CD4-positive, alpha-beta T cell (primary cell): ENCODE results near the gene CRACR2A. TPM values are rescaled to one million over a fixed set of nuclear protein-coding genes. Genes with fewer than 3 reads are reported as not detected.

Experiments used
- ATAC-seq: fragments of 200-7000 bp; cut with Tn5 transposase; one replicate; pipeline ENCODE4 v1.10.0; 2022; ENCODE audit warnings: mild to moderate bottlenecking; ENCODE audit not compliant: poor library complexity
- CTCF ChIA-PET: fragments of 350-600 bp; sonication (Branson Sonifier 250); formaldehyde crosslinking; loops from one replicate; lab custom pipeline; 2021; ENCODE audit warnings: antibody characterized with exemption, inconsistent platforms; lab: Charles Lee
- POLR2A ChIA-PET: fragments of 350-600 bp; sonication (Branson Sonifier 250); formaldehyde crosslinking; loops from one replicate; lab custom pipeline; 2021; ENCODE audit warnings: antibody characterized with exemption, inconsistent platforms; lab: Charles Lee
- DNase-seq, 14 experiments: peaks; one replicate each; pipeline ENCODE4 v3.0.0-alpha.2; 2013 to 2020; ENCODE audit warnings: mixed read lengths in 2 of 14
- H3K27ac ChIP-seq, 2 donors: one replicate each; pipeline versions ENCODE4 v1.5.1 to v1.7.0; 2013; ENCODE audit warnings: low read length in 2 of 2, low read depth in 1 of 2, mild to moderate bottlenecking in 1 of 2
- H3K27me3 ChIP-seq, 2 experiments: 1 replicate in 1 of 2; 2 replicates in 1 of 2; pipeline versions ENCODE4 v1.6.1 to v1.7.0; 2013; ENCODE audit warnings: low read length in 2 of 2, control low read depth in 1 of 2, mild to moderate bottlenecking in 1 of 2, moderate library complexity in 1 of 2; ENCODE audit not compliant: insufficient read depth in 2 of 2, control insufficient read depth in 1 of 2
- H3K36me3 ChIP-seq: one replicate; pipeline ENCODE4 v1.6.1; 2013; ENCODE audit warnings: low read length, control low read depth; ENCODE audit not compliant: insufficient read depth
- H3K4me1 ChIP-seq: one replicate; pipeline ENCODE4 v1.6.1; 2013; ENCODE audit warnings: low read length, control low read depth; ENCODE audit not compliant: insufficient read depth
- H3K4me3 ChIP-seq: one replicate; pipeline ENCODE4 v1.5.1; 2013; ENCODE audit warnings: mild to moderate bottlenecking, low read length, moderate library complexity
- H3K9me3 ChIP-seq, 2 experiments: 1 replicate in 1 of 2; 2 replicates in 1 of 2; pipeline versions ENCODE4 v1.6.1 to v1.7.0; 2013; ENCODE audit warnings: low read length in 2 of 2, mild to moderate bottlenecking in 2 of 2, control low read depth in 1 of 2, moderate library complexity in 1 of 2; ENCODE audit not compliant: control insufficient read depth in 1 of 2, insufficient read depth in 1 of 2
- H3K27ac Mint-ChIP-seq: one replicate; pipeline ENCODE4 v1.8.0; 2020; ENCODE audit warnings: mixed read lengths
- H3K27me3 Mint-ChIP-seq: one replicate; pipeline ENCODE4 v1.8.0; 2021; ENCODE audit warnings: mixed read lengths
- H3K36me3 Mint-ChIP-seq: one replicate; pipeline ENCODE4 v1.8.0; 2021; ENCODE audit warnings: low read depth, mixed read lengths
- H3K4me1 Mint-ChIP-seq: one replicate; pipeline ENCODE4 v1.8.0; 2021; ENCODE audit warnings: low read depth, mixed read lengths
- H3K4me3 Mint-ChIP-seq: one replicate; pipeline ENCODE4 v1.8.0; 2020; ENCODE audit warnings: mild to moderate bottlenecking, mixed read lengths
- H3K9me3 Mint-ChIP-seq: one replicate; pipeline ENCODE4 v1.8.0; 2020; ENCODE audit warnings: mixed read lengths
- intact Hi-C, 2 experiments: fragments of 100-400 bp; cut with DNase I in 1 of 2; cut with micrococcal nuclease in 1 of 2; formaldehyde crosslinking; loops; one replicate each; pipeline versions ENCODE4 v1.15.1 to v1.9.0; 2023 to 2025; cut with DNase I, micrococcal nuclease
- total RNA-seq, 174 experiments: library from RNA in 2 of 174; stranded (reverse) in 2 of 174; gene quantifications; one replicate each; pipeline ENCODE4 v1.2.3 and lab custom pipeline; 2021 to 2026
- TF ChIP-seq, protein P1 (sequence below): fragments of 200-600 bp; IDR thresholded peaks from one replicate; pipeline ENCODE4 v1.8.0; 2022; ENCODE audit warnings: antibody characterized with exemption, mild to moderate bottlenecking

Gene CRACR2A
- total RNA-seq, 2 experiments from 2014 or later, result 23.5 to 27.5 TPM

DNA sequence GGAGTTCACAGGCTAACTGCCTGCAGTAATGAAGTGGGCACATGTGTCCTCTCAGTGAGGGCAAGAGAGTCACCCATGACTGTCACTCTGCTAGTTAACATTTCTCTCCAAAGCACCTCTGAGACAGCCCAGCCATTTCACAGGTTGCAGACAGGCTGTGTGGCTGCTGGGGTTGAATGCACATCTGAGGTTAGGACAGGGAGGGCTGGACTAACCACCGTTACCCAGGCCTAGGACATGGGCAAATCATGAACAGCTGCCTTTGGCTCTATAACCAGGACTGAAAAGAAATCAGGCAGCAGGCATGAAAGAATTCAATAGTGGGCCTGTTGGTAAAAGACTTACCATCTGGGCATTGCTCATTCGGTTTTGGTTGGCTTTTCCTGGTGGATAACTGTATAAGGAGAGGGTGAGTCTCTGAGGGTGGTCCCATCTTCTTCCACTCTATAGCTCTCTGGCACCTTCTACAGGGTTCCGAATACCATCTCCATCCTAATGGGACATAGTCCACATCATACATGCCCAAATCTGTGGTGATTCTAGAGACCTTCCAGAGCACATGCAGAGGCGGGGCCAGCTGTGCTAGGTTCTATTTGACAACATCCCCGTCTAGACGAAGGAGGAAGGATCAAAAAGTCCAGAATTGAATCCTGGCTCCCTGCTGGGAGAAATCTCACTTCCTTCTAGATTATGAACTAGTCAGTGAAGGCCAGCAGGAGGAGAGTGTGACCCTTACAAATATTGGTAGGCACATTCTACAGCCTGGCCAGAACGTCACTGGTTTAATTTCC, 10.8 kb downstream of the CRACR2A start:
- Histone ChIP-seq H3K27me3 (no peaks in the 10 kb centered on the region), H3K27ac (no peak overlapping the region), H3K36me3 (peaks cover 44% of the 10 kb centered on the region), H3K4me3 (no peak overlapping the region), H3K9me3 (peaks cover 0 to 3% of the 10 kb centered on the region in 2 experiments), H3K4me1 (peaks cover 26% of the 10 kb centered on the region)
- TF ChIP-seq, protein P1, sequence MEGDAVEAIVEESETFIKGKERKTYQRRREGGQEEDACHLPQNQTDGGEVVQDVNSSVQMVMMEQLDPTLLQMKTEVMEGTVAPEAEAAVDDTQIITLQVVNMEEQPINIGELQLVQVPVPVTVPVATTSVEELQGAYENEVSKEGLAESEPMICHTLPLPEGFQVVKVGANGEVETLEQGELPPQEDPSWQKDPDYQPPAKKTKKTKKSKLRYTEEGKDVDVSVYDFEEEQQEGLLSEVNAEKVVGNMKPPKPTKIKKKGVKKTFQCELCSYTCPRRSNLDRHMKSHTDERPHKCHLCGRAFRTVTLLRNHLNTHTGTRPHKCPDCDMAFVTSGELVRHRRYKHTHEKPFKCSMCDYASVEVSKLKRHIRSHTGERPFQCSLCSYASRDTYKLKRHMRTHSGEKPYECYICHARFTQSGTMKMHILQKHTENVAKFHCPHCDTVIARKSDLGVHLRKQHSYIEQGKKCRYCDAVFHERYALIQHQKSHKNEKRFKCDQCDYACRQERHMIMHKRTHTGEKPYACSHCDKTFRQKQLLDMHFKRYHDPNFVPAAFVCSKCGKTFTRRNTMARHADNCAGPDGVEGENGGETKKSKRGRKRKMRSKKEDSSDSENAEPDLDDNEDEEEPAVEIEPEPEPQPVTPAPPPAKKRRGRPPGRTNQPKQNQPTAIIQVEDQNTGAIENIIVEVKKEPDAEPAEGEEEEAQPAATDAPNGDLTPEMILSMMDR, result no peak
- intact Hi-C loops, result no loop called here
- Mint-ChIP-seq H3K27ac (no peak overlapping the region), H3K4me1 (peaks cover 45% of the 10 kb centered on the region), H3K4me3 (no peak overlapping the region), H3K9me3 (no peaks in the 10 kb centered on the region), H3K36me3 (peaks cover 70% of the 10 kb centered on the region), H3K27me3 (no peaks in the 10 kb centered on the region)
- no peak for ATAC-seq
- ChIA-PET CTCF (no interaction called here), POLR2A (interaction anchor here (2.3 kb wide), 1 partner anchor 11 kb away, joined by 11 read pairs; the partner anchor contains the start of gene CRACR2A)
- DNase-seq, result no peak

DNA sequence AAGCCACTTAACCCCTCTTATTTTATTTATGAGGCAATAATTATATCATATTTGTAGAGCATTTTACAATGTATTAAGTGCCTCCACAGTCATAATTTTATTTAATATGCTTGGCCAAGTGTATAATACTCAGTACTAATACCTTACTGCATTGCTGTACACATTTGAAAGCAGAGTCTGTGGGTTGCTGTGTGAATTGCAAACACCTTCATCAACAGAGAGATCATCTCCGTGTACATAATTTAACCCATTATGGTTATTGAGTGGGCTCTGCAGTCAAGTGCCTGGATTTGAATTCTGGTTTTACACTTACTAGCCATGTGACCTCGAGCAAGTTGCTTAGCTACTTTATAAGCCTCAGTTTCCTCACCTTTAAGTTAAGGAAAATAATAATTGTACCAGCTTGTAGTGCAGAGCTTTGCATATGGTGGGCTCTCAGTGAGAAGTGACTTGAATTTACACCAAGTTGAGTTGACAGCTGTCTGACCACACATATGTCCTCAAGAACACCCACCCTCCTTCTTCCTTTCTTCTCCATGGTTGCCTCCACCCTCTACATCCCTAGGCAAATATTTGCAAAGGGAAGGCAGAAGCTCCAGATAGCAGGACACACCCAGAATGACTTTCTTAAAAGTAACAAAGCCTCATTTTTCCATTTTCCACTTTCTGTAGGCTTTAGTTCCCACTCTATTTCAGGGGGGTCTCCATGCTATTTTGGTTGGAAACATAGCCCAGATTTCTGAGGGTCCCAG, 12.3 kb downstream of the CRACR2A start:
- no peak overlapping the region for H3K4me3 Mint-ChIP-seq
- H3K27me3 ChIP-seq, result no peaks in the 10 kb centered on the region
- no peaks in the 10 kb centered on the region for H3K9me3 Mint-ChIP-seq
- no peaks in the 10 kb centered on the region for H3K9me3 ChIP-seq
- TF ChIP-seq, protein P1, result no peak
- intact Hi-C loops, result no loop called here
- H3K4me3 ChIP-seq, result no peak overlapping the region
- H3K36me3 ChIP-seq, result peaks cover 46% of the 10 kb centered on the region
- H3K27me3 Mint-ChIP-seq, result no peaks in the 10 kb centered on the region
- H3K4me1 Mint-ChIP-seq, result peaks cover 32% of the 10 kb centered on the region
- CTCF ChIA-PET, result no interaction called here
- H3K4me1 ChIP-seq, result peaks cover 17% of the 10 kb centered on the region
- ATAC-seq, result no peak
- no peak for DNase-seq
- peaks cover 55% of the 10 kb centered on the region for H3K36me3 Mint-ChIP-seq
- POLR2A ChIA-PET, result no interaction called here
- H3K27ac Mint-ChIP-seq, result no peak overlapping the region
- no peak overlapping the region for H3K27ac ChIP-seq

DNA sequence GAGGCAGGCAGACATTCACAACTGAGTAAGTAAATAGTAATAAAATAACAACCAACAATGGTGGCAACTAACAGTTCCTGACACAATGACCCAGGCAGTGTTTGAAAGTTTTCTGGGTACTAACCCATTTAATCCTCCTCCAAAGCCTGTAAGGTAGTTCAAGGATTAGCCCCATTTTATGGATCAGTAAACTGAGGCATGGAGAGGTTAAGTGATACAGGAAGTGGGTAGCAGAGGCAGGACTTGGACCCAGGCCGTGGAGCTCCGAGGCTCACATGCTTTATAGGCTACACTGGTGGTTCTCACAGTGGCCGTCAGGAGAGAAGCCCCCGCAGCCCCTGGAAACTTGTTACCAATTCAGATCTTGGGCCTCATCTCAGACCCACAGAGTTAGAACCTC, 17.5 kb downstream of the CRACR2A start:
- CTCF ChIA-PET, result no interaction called here
- Histone ChIP-seq H3K9me3 (no peaks in the 10 kb centered on the region), H3K27me3 (no peaks in the 10 kb centered on the region), H3K4me3 (no peak overlapping the region), H3K36me3 (peaks cover 47% of the 10 kb centered on the region), H3K27ac (no peak overlapping the region), H3K4me1 (no peaks in the 10 kb centered on the region)
- ATAC-seq (no peak), DNase-seq (no peak)
- no peaks in the 10 kb centered on the region for H3K27me3 Mint-ChIP-seq
- H3K36me3 Mint-ChIP-seq, result peaks cover 32% of the 10 kb centered on the region
- H3K4me1 Mint-ChIP-seq, result peaks cover 3% of the 10 kb centered on the region
- H3K27ac Mint-ChIP-seq, result no peak overlapping the region
- TF ChIP-seq, protein P1, result no peak
- H3K4me3 Mint-ChIP-seq, result no peak overlapping the region
- intact Hi-C loops, result no loop called here
- POLR2A ChIA-PET, result no interaction called here
- H3K9me3 Mint-ChIP-seq, result no peaks in the 10 kb centered on the region
